HG02642 (cell line): ENCODE measurements around the gene CCDC146.

Source experiments
- ATAC-seq: cut with Tn5 transposase; IDR thresholded peaks from one replicate; pipeline ENCODE4 v1.9.1; 2021; ENCODE audit warnings: mild to moderate bottlenecking; ENCODE audit not compliant: unreplicated experiment, poor library complexity

Gene CCDC146

DNA sequence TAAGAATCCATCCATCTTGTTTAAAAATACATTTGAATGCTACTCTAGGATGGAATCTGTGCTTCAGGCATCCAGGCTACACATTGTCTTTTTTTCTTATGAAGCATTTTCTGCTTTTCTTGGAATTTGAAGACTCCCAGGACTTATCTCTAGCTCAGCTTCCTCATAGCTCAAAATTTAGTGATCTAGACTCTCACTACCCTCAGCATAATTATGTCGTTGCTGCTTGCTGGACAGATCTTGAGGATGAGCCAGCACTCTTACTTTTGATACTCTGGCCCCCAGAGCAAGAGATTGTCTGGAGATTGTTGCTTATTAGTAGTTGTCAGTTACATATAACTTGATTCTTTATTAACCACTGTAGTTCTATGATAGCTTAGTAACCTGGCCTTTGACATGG is 160.5 kb downstream of the CCDC146 start:
- ATAC-seq = no peak

DNA sequence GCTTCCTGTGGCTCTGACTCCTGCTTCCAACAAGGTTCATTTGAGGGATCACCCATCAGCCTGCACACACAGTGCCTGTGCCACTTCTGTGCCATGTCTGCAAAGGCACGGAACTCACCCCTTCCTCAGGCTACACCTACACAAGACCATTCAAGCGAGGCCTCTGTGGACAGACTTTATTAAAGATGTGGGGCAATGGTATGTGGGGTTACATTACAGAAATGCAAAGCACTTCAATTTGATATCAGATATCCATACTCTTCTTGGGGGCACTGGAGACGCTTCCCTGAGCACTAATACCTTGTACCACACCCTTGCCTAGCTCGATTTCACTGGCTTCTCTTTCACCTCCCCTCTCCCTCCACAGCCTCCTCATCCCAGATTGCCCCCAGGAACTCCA is 161.6 kb downstream of the CCDC146 start:
- ATAC-seq = no peak

DNA sequence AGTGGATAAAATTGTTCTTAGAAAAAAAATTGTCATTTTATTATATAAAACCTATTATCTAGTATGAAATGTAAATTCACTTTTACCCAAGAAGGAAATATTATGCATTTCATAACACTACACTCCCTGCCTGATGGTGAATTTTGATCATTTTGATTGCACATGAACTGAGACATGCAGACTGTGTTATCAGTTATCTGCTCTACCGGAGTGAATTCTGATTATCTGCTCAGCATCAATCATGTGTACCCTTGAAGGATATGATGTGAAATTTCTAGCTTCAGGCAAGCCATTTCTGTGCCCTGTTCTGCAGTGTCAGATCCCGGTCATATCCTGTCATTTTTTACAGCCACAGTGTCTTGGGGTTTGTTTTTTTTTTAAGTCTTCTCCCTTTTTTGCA is 162.2 kb downstream of the CCDC146 start:
- no peak for ATAC-seq

DNA sequence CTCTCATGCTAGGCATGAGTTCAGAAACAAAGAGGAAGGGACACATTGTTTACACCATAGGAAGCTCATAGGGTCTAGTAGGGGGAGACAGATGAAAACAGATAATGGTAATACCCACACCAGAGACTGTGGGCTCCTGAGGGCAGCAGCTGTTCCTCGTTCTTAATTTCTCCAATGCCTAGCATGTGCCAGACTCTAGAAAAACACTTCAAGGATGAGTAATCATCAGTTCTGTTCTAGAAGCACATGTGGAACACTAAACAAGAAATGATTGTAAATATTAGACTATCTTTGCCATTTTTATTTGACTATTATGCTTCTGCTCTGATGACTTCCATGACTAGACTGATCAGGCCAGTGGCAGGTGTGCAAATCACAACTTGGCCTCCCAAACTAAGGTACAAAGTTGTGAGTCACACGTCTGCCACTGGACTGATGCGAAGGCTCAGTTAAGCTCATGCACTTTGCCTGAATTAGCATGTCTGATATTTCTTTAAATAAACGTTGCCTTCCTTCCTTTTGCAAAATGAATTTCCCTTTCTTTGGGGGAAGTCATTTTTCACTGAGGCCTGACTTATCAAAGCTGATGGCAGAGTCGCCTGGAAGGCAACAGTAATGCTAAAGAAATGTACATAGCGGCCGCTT is 166.4 kb downstream of the CCDC146 start:
- ATAC-seq = no peak

DNA sequence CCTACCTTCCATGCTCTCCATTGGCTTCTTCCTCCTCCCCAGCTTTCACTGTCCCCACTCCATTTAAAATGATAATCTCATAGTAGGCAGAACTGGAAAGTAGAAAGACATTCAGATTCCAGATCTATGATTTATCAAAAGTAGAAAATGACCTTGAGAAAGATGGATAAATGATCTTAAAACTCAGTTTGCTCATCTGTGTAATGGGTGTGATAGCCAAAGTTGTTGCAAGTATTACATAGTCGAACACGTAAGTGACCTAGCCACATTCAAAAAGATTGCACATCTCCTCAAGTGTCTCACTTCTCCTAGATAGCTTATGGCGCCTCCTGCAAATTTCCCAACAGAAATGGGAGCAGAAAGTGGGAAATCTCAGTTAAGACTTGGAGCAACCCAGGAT is 167.0 kb downstream of the CCDC146 start:
- no peak for ATAC-seq

DNA sequence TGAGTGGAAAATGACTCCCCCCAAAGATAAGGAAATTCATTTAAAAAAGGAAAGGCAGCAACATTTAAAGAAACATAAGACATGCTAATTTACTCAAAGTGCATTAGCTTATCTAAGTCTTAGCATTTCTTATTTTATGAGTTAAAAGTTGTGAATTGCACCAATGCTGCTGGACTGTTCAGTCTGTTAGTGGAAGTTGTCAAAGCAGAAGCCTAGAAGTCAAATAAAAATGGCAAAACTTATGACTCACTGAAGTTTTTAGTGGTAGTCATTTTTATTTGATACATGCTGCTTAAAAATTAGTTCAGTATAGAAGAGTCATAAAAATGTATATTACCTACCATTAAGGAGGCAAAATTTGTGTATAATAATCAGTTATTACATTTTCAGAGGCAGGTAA is 168.0 kb downstream of the CCDC146 start:
- ATAC-seq = no peak

DNA sequence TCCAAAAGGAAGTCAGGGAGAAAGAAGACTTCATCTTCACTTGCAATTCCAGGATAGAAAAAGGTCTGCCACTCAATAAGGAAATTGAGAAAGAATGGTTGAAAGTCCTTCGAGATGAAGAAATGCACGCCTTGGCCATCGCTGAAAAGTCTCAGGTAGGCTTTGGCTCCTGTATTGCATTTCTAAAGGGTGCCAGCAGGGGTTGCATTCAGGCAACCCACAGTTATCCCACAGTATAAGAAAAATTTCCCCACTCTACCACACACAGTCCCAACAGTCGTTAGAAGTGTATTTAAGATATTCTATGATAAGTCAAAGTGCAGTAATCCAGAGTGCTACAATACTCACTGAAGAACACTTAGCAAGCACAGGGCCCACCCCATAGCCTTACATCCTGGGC is 170.6 kb downstream of the CCDC146 start:
- no peak for ATAC-seq

DNA sequence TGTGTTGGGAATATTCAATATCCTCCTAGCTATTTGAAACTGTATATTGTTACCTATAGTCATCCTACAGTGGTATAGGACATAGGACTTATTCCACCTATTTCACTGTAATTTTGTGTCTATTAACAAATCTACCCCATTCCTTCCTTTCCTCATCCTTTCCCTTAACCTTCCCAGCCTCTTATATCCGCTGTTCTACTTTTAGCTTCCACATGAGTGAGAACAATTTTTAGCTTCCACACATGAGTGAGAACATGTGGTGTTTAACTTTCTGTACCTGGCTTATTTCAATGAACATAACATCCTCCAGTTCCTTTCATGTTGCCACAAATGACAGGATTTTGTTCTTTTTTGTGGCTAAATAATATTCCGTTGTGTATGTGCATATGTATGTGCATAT is 173.1 kb downstream of the CCDC146 start:
- no peak for ATAC-seq

DNA sequence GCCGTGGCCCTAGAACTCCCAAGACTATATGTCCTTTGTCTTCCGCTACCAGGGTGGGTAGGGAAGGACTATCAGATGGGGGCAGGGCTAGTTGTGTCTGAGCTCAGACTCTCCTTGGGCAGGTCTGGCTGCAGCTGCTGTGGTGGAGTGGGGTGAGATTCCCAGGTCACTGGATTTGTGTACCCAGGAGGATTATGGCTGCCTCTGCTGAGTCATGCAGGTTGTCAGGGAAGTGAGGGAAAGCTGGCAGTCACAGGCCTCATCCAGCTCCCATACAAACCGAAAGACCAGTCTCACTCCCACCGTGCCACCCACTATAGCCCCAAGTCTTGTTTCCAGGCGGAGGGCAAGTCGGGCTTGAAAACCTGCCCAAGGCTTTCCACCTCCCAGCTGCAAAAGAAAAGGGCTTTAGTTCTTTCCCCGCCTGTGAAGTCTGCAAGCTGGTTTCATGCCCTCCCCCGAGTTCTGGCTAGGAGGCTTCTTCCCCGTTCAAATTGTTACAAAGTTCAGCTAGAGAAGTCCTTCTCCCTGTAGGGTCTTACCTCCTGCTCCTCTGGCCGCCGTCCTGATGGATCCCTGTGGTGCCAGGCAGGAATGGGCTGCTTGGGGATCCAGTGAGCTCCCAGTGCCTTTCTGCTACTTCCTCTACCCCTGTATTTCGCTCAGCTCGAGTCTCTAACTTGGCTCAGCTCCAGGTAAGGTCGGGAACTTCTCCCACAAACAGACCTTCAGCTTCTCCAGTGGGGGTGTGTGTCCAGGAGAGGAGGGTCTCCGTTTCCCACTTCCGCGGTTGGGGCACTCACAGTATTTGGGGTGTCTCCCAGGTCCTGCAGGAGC is 184.0 kb downstream of the CCDC146 start:
- no peak for ATAC-seq

DNA sequence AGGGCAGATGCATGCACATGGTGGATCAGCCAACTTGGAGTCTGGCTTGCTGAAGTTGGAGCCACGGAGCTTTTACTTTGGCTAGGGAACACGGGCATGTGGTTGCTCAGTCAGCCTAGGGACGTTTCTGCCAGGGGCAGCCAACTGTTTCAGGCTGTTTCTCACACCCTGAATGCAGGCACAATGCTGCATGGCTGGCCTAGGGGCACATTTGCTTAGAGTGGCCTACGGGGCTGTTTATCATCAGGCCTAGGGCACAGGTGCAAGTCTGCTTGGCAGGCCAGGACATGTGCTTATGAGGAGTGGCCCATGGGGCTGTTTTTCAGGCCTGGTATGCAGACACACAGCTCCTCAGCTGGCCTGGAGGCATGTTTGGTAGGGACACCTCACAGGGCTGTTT is 186.4 kb downstream of the CCDC146 start:
- no peak for ATAC-seq

DNA sequence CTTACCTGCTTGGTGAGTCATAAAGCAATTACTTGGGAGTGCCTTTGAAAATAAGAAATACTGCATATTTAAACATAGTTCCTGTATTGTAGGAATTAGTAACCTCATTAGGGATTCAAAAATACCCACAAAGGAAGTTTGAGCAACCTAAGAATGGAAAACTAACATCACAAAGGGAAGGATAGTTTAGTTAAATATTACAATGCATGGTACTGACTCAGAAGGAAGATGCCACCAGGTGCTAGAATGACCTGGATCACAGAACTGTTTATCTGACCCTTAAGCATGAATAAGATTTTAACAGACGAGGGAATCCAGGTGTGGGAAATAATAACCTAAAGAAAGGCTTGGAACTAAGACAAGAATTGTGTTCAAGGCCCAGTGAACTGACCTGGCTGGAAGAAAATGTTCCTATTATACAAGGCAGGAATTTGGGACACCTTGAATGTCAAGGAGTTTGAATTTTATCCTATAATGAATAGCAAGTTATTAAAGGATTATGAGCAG is 187.4 kb downstream of the CCDC146 start:
- no peak for ATAC-seq

DNA sequence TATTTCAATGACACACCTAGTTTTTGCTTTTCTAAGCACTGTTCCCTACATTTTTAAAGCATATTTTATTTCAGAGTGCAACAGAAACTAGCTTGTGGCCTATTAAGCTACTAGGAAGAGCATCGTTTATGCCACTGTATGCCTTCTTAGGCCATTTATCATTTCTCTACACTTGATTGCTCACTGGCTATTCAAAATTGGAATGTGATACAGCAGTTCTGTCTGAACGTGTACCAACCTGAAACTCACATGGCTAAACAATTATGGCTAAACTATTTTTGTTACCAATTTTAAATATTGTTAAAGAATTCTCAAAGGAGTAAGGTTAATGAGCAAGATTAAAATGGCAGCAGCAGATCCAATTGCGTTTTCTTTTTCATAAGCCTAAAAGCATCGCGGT is 188.6 kb downstream of the CCDC146 start:
- no peak for ATAC-seq

DNA sequence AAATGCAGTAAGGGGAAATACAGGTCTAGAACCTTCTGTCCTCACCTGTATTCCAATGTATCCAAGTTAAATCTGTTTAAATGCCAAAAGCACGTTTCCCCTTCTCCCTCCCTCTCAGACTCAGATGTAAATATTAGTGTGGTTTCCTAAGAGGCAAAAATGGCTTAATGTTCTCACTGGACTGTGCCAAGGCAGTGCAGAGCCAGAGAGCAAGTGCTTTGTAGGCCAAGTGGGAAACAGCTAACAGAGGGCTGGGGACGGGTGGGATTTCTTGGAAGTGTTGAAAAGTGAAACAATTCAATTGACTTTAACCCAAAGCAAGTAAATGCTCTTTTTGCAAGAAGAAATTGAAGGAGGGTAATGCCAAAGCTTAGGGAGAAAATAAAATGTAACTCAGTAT is 190.7 kb downstream of the CCDC146 start:
- no peak for ATAC-seq

DNA sequence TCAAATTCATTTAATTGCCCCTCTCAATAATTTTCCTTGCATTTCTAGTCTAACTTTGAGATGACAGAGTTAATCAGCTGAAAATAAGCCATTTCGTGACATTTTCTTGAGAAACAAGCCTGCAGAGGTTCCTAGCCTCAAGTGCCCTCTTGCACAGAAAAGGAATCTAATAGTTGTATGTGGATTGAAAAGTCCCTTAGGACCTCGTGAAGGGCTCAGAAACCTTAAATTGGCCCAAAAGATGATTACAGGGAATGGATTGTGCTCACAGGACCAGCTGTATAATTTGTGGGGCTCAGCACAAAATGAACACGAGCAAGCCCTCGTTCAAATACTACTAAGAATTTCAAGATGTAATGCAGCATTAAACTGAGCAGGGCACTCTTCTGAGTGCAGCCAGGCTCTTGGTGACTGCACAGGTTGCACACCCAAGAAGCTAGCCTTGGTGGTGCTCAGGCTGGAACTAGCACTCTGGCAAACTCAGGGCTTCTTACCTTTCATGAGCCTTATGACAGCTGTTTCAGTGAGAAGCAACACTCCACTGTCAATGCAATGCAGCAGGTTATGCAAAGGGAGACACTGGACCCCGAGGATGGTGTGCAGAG is 191.6 kb downstream of the CCDC146 start:
- ATAC-seq = no peak

DNA sequence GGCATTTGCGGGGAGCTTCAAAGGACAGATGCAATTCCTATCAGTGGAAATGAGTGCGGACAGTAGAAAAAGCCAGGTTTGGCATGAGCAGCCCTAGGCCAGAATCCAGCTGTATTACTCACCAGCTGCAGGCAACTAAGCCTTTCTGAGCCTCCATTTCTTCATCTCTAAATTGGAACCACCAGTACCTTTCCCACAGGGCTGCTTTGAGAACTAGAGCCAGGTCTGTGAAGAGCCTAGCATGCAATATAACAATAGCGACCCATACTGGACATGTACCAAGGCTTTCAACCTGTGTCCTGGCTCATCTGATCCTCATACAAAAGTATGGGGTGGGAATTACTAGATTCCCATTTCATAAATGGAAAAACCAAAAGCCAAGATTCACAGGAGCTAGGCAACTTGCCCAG is 192.8 kb downstream of the CCDC146 start:
- no peak for ATAC-seq

DNA sequence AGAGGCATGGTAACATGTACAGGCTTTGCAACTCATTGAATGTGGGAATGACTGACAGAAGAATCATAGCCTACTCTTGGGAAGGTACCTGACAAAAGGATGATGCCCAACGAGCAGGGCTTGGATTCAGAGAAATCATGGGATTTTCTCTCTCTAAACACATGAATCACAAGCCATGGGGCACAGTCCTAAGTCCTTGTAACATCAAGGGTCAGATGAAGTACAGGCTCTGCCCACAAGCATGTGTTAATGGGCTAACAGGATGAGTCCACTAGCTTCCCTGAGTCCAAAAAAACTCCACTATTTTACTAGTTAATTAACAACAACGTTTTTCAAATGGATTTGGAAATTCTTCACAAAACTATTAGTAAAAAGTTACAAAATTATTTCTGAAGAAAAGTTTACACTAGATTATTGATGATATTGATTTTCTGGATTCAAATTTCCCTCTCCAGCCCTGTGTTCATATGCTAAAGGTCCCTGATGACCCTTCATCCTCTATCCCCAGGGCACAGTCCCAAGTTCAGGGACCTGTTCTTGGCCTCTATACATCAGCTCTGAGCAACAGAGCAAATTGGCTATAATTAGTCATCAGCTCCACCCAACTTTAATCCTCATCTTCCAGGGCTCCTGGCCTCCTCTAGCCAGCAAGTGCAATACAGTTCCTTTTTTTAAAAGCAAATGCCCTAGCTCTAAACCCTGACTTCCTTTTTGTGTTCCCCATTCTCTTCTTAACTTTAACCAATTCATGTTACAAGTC is 194.0 kb downstream of the CCDC146 start:
- ATAC-seq = no peak

DNA sequence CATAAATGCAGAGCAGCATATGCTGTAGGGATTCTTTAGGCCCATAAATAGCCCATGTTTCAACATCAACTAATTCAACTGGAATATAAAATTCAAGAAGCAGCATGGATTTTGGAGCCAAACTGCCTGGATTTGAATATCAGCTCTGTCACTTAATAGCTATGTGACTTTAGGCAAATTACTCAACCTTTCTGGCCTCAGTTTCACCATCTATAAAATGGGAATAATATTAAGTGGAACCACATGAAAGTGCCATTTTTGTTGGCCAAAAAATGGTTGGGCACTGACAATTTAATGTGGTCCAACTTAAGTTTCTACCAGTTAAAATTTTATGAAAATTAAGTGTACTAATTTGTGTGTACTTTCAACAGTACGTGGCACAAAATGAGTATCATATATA is 195.6 kb downstream of the CCDC146 start:
- no peak for ATAC-seq

DNA sequence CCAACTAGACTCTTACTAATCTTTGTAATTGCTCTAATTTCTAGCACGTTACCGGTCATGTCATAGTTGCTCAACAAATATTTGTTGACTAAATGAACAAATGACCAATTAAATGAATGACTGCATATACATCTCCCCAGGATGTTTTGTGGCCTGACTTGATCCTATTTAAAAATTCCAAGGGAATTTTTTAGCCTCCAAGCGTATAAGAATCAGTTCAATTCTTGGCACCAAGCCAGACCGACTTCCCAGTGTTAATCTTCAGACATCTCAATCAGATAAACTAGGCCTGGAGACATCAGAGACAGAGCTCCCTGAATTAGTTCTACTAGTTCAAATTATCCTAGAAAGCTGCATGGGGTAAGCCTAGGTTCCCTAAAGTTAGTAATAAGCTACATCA is 197.7 kb downstream of the CCDC146 start:
- no peak for ATAC-seq

DNA sequence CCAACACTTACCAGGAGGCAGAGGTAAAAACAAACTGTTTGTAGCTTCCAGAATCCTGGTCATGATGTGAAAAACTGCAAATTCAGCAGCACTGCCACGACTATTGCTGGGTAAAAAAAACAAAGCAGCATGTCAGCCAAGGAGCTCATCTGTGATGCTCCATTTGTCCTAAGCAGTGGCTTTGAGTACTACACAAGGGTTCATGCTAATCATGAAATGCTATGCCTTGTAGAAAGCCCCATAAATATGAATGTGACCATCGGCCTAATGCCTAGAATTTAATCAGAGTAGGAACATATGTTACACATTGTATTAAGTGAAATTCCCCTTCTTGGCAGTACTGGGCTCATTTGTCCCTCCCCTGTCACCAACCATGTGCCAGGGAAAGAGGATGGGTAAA is 198.3 kb downstream of the CCDC146 start:
- ATAC-seq = no peak

DNA sequence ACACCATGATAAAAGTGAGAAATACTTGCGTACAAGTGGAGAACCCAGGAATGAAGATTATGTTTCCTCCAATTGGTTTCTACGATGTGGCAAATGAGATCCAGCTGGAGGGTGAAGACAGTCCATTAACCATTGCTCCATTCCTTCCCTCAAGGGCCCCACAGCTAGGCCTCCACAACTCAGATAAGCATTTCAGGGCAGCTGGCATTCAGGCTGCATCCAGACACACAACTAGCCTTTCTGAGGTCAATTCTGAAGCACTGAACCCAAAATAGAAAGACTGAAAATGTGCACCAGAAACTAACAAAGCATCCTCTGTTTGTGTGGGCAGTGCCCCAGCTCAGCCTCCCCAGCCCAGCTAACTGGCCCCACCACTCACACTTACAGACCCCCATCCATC is 198.9 kb downstream of the CCDC146 start:
- ATAC-seq = no peak

DNA sequence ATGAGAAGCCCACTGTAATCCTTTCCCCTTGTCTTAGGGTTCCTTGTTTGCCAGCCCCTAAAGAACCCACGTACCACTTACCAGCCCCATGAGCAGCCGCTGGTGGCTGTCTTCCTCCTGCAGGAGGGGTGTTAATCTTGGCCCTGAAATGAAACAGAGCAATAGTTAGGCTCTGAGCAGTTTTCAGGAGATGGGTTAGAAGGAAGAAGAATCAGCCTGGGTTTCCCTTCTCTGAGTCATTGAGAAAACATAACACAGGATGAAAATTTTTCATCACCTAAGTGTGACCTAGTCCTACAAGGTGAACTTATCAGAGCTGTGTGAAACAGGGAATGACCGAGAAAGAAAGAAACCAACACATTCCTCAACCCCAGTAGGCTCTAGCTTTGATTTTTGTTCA is 203.7 kb downstream of the CCDC146 start:
- no peak for ATAC-seq
